Left kidney (tissue), 2 donors: ENCODE data around the gene TCF7. TPM values are rescaled to one million over a fixed set of nuclear protein-coding genes. Genes with fewer than 3 reads are reported as not detected.
A peak's percentile ranks its signal among the peaks of the same experiment; 100 is the strongest.

Experiments used
- DNase-seq: peaks from one replicate; pipeline ENCODE4 v3.0.0-alpha.2; 2013
- polyA plus RNA-seq: library from polyadenylated mRNA; unstranded; fragments of 120-200 nt; gene quantifications from one replicate; pipeline ENCODE4 v1.2.1, GENCODE V29; 2013; ENCODE audit not compliant: insufficient read length

TCF7 gene
- polyA plus RNA-seq, 1 donor = 13.0 TPM

GRCh38 chr5:134176511-134177368 is 62.3 kb downstream of the TCF7 start, which contains the start of gene SKP1:
SKP1 (minus strand) TSS chr5:134176950; CDS start chr5:134174022, 2,928 bp downstream.
- peak; percentile 85 for DNase-seq

DNA sequence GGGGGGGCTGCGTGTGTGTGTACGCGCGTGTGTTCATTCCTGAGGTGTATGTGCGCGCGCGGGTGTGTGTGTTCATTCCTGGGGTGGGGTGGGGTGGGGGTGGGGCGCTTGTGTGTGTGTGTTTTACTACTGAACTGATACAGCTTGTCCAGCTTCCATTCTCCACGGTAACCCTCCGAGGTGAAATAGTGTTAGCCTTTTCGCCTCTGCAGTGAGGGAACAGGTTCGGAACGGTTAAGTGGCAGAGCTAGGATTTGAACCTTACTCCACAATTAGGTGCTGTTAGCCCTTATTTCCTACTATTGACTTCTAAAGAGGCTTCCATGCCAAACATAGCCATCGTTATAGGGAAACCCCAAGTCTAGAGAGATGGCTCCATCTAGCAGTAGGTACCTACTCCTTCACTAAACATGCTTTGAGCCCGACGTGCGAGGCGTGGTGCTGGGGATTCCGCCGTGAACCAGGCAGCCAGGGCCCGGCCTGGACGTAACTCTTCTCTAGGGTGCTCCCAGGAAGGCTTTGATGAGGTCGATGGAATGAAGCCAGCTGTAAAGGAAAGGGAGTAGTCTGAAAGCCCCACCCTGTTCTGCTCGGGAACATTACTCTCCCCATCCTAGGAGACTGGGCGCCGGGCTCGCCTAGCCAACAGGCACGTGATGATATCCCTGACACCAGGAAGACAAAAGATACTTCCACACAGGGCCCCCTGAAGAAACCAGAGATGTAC is 63.1 kb downstream of the TCF7 start:
- DNase-seq = peak; percentile 45

DNA sequence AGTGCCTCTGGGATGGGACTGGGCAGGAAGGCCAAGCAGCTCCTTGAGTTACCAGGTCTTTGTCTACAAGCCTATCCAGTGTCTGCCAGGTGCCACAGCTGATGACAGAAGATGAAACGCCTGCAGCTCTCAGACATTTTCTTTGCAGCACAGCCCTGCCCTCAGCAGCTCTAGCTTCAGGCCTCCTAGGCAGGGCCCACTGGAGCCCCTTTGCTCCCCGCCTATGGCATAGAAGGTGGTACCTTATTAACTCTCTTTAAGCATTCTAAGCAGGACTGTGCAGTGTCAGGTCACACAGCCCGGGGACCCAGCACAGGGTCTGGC is 63.6 kb downstream of the TCF7 start:
- DNase-seq = no peak

GRCh38 chr5:134183481-134183880 is 69.0 kb downstream of the TCF7 start:
- DNase-seq = no peak

- peak; percentile 38 for DNase-seq
Observed at GRCh38 chr5:134184155-134185135, 70.0 kb downstream of the TCF7 start.

GRCh38 chr5:134188092-134188491 is 73.6 kb downstream of the TCF7 start:
- no peak for DNase-seq

- no peak for DNase-seq
Observed at GRCh38 chr5:134189031-134189430, 74.5 kb downstream of the TCF7 start.

GRCh38 chr5:134195666-134196065 is 81.2 kb downstream of the TCF7 start:
- no peak for DNase-seq

Other genes starting within 250 kb of the TCF7 start
- 131 TPM for gene C5orf15, start 146.1 kb upstream of the TCF7 start, polyA plus RNA-seq
- 200 TPM for gene VDAC1, start 109.7 kb upstream of the TCF7 start, polyA plus RNA-seq
- gene SKP1, start 62.3 kb downstream of the TCF7 start, polyA plus RNA-seq = 766 TPM
- gene PPP2CA, start 111.4 kb downstream of the TCF7 start, polyA plus RNA-seq = 210 TPM